Lower lobe of right lung (tissue), 2 donors: ENCODE measurements around the gene BATF. TPM values are rescaled to one million over a fixed set of nuclear protein-coding genes. Genes with fewer than 3 reads are reported as not detected.
A peak's percentile ranks its signal among the peaks of the same experiment; 100 is the strongest.

Experiments used
- ATAC-seq, 2 donors: fragments of 200-7000 bp; cut with Tn5 transposase; one replicate each; pipeline ENCODE4 v1.9.1; 2020 to 2022; ENCODE audit warnings: mild to moderate bottlenecking in 2 of 2, moderate library complexity in 2 of 2
- DNase-seq: peaks from one replicate; pipeline ENCODE4 v3.0.0-alpha.2; 2020
- H3K27ac ChIP-seq: fragments of 200-600 bp; one replicate; pipeline ENCODE4 v1.8.0; 2022
- H3K27me3 ChIP-seq: fragments of 200-600 bp; one replicate; pipeline ENCODE4 v1.8.0; 2022; ENCODE audit warnings: low read depth
- H3K36me3 ChIP-seq: fragments of 200-600 bp; one replicate; pipeline ENCODE4 v1.8.0; 2022; ENCODE audit warnings: mild to moderate bottlenecking
- H3K4me1 ChIP-seq: fragments of 200-600 bp; one replicate; pipeline ENCODE4 v1.8.0; 2022
- H3K4me3 ChIP-seq: fragments of 200-600 bp; one replicate; pipeline ENCODE4 v1.8.0; 2022; ENCODE audit warnings: mild to moderate bottlenecking
- H3K9me3 ChIP-seq: fragments of 200-600 bp; one replicate; pipeline ENCODE4 v1.8.0; 2022
- CTCF ChIP-seq: fragments of 200-600 bp; IDR thresholded peaks from one replicate; pipeline ENCODE4 v1.8.0; 2022; ENCODE audit warnings: antibody characterized with exemption, mild to moderate bottlenecking
- intact Hi-C: fragments of 100-400 bp; cut with DNase I; formaldehyde crosslinking; loops from one replicate; pipeline ENCODE4 v1.11.0; 2022
- total RNA-seq: library from RNA; stranded (reverse); fragmentation: NEBNext Ultra II Directional; extraction: Animal tissue kit (Norgen Biotek cat#: 25700); gene quantifications from one replicate; pipeline ENCODE4 v1.2.1, GENCODE V29; 2021
- donor health status: DM: no; HTN: yes; CAD: no; lungs with severe emphysema.

BATF gene
- total RNA-seq, 1 donor from 2014 or later = 6.7 TPM

DNA sequence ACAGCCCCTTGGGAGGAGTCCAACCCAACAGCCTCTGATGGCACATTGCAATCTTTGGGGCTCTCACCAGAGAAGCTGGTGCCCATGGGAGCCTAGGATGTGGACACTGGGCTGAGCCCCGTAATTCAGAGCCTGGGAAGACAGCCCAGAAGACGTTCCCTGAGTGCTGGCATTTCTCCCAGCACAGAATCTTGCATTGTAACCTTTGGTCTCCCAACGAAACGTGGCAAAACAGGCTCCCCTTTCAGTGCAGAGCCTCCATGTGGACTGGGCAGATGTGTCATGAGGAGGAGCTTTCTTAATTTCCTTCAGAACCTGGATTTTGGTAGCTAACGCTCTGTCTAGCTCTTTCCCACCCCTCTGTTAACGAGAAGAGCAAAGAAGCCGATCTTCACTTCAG lies 26.3 kb downstream of the BATF start:
- TF ChIP-seq CTCF = no peak
- Histone ChIP-seq H3K4me1 (peaks cover 6% of the 10 kb centered on the region), H3K9me3 (no peaks in the 10 kb centered on the region), H3K27me3 (no peaks in the 10 kb centered on the region), H3K27ac (no peak overlapping the region), H3K4me3 (no peak overlapping the region), H3K36me3 (no peaks in the 10 kb centered on the region)
- DNase-seq (no peak), ATAC-seq (no peak)
- intact Hi-C loops = no loop called here

DNA sequence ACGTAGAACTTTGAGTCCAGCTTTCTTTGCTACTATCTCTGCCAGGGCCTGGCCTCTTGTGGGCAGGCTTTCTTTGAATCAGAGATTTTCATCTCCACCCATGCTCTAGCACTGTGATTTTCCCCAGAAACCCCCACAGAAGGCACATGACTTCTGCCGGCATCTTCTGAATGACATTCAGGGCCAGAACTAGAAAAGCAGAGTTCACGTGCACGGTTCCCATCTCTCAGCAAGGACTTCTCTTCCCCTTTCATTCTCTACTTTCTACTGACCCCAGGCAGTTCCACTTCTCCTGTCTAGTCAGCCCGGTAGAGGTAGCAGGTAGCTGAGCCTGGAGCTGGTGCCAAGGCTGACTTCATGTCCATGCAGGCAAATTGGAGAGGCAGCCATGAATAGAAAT lies 26.9 kb downstream of the BATF start:
- DNase-seq (no peak), ATAC-seq (no peak)
- no peak overlapping the region for H3K27ac ChIP-seq
- intact Hi-C loops = no loop called here
- no peak overlapping the region for H3K4me3 ChIP-seq
- no peaks in the 10 kb centered on the region for H3K9me3 ChIP-seq
- no peaks in the 10 kb centered on the region for H3K36me3 ChIP-seq
- H3K4me1 ChIP-seq = no peaks in the 10 kb centered on the region
- TF ChIP-seq CTCF = no peak
- no peaks in the 10 kb centered on the region for H3K27me3 ChIP-seq

GRCh38 chr14:75551021-75551420 lies 28.8 kb downstream of the BATF start:
- Histone ChIP-seq H3K9me3 (no peaks in the 10 kb centered on the region), H3K4me3 (no peak overlapping the region), H3K36me3 (no peaks in the 10 kb centered on the region), H3K27ac (no peak overlapping the region), H3K4me1 (no peaks in the 10 kb centered on the region), H3K27me3 (no peaks in the 10 kb centered on the region)
- no peak for ATAC-seq
- TF ChIP-seq CTCF = no peak
- no peak for DNase-seq
- intact Hi-C loops = no loop called here

DNA sequence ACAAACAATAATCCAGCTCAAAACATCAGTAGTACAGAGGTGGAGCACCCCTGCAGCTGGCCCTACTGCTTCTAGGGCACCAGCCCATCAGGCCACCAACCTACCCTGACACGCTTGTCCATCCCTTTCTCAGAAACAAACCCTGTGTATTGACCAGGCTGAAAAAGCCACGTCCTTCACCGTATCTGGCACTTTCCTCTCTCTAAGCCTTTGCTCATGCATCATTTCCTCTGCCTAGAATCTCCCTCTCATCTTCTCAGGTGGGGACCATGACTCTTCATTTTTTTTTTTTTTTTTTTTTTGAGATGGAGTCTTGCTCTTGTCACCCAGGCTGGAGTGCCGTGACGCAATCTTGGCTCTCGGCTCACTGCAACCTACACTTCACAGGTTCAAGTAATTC lies 30.9 kb downstream of the BATF start:
- H3K36me3 ChIP-seq = no peaks in the 10 kb centered on the region
- H3K27me3 ChIP-seq = no peaks in the 10 kb centered on the region
- H3K9me3 ChIP-seq = no peaks in the 10 kb centered on the region
- ATAC-seq (no peak), DNase-seq (no peak)
- H3K4me1 ChIP-seq = no peaks in the 10 kb centered on the region
- no peak overlapping the region for H3K27ac ChIP-seq
- TF ChIP-seq CTCF = no peak
- no peak overlapping the region for H3K4me3 ChIP-seq
- intact Hi-C loops = no loop called here

DNA sequence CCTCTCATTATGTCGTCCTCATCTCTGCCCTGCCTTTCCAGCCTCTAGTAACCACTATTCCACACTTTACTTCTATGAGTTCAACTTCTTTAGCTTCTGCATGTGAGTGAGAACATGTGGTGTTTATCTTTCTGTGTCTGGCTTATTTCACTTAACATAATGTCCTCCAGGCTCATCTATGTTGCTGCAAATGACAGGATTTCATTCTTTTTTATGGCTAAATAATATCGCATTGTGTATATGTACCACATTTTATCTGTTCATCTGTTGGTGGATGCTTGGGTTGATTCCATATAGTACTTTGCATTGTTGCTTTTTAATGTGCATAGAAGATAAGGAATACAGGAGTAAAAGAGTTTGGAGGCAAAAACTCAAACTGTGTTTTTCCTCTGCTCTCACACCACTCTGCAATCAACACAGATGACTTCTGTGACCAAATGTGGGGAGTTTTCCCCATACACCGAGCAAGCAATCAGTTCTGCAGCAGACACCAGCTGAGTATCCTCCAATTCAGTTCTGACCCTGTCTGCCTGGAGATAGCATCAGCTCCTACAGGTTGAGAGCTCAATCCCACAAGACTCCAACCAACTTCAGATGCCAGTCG lies 31.6 kb downstream of the BATF start:
- ATAC-seq (no peak), DNase-seq (no peak)
- no peak overlapping the region for H3K4me3 ChIP-seq
- intact Hi-C loops = no loop called here
- no peaks in the 10 kb centered on the region for H3K4me1 ChIP-seq
- H3K9me3 ChIP-seq = no peaks in the 10 kb centered on the region
- no peaks in the 10 kb centered on the region for H3K27me3 ChIP-seq
- H3K36me3 ChIP-seq = no peaks in the 10 kb centered on the region
- H3K27ac ChIP-seq = no peak overlapping the region
- TF ChIP-seq CTCF = no peak

GRCh38 chr14:75554482-75554881 lies 32.2 kb downstream of the BATF start:
- no peak for TF ChIP-seq CTCF
- intact Hi-C loops = no loop called here
- no peaks in the 10 kb centered on the region for H3K4me1 ChIP-seq
- no peaks in the 10 kb centered on the region for H3K9me3 ChIP-seq
- H3K36me3 ChIP-seq = no peaks in the 10 kb centered on the region
- no peak overlapping the region for H3K27ac ChIP-seq
- H3K27me3 ChIP-seq = no peaks in the 10 kb centered on the region
- no peak for DNase-seq
- peak; percentile 23 to 50 for ATAC-seq
- no peak overlapping the region for H3K4me3 ChIP-seq
